Fibroblast of lung (primary cell): ENCODE measurements around the gene LTB.

Experiments
- CTCF ChIP-seq, 2 donors: IDR thresholded peaks in 1 of 2; conservative IDR thresholded peaks in 1 of 2; 1 replicate in 1 of 2; 2 replicates in 1 of 2; pipeline ENCODE4 v1.5.1; 2011 to 2012; ENCODE audit warnings: low read length in 2 of 2, control low read depth in 1 of 2, inconsistent platforms in 1 of 2, low read depth in 1 of 2, mild to moderate bottlenecking in 1 of 2
- EZH2 ChIP-seq: IDR thresholded peaks from 2 replicates; pipeline ENCODE4 v1.5.1; 2012; ENCODE audit warnings: low read length, control low read depth, mild to moderate bottlenecking; ENCODE audit errors: missing control alignments

- TF ChIP-seq EZH2 (no peak), CTCF (conservative IDR thresholded peaks at IDR 0.05 in 1 of 2, IDR thresholded peaks at IDR 0.05 in 1 of 2; ENCODE audit: low read depth in 1 of 2, low read length in 2 of 2) (no peak)
Measured at GRCh38 chr6:31559958-31560696, 22.1 kb downstream of the LTB start.
